NCI-H526 treated with DMSO at 0.1 percent for 48 hours (cell line): ENCODE measurements around the gene NYAP1.
"Not testable (repeated sequence)": the region's sequence is repeated elsewhere in the genome, so short reads cannot be mapped to it uniquely, and the experiment has no call there.

Experiments
- DNase-seq: peaks from one replicate; lab custom pipeline; 2025; lab: John Stamatoyannopoulos, UW

Gene NYAP1

DNA sequence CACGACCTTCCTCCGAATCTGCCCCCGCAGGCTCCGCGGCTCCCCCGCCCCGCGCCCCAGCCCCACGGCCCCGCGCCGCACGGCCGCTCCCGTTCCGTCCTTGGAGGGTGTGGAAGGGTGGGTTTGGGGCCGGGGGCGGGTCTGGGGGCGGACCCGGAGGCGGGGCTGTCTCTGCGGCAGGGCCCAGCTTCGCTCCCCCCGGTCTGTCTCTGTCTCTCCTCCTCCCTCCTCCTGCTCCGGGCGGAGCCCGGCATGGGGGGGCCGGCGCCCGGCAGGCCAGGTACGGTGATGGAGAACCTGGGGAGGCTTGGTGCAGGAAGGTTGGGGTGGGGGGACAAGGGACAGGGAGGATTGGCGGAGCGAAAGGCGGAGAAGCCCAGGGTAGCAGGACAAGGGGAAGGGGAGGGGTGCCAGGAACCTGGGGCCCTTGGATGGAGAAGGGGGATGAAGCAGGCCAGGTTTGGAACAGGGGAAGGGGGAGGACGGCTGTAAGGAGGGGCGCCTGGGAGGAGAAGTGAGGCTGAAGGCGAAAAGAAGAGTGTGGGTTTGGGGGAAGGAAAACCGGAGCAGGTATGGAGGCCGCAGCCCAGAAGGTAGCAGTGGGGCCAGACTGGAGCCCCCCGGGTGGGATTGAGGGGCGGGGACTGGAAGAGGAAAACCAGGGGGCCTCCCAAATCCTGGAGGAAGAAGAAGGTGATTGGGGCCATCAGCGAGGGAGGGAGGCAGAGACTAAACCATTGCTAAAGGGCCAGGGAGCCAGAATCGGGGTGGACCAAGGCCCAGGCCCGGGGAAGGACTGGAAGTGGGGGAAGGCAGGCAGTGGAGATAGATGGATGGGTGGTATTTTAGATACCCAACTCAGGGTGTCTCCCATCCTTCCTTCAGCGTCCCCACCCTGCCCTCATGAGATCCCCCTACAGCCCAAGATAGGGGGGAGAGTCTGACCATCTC is at the start of gene NYAP1:
Gene NYAP1 (plus strand): TSS at position 206 of the 951 bp plus-strand sequence. CDS start 1,385 bp downstream, outside the sequence.
- peak; percentile 20 for DNase-seq

DNA sequence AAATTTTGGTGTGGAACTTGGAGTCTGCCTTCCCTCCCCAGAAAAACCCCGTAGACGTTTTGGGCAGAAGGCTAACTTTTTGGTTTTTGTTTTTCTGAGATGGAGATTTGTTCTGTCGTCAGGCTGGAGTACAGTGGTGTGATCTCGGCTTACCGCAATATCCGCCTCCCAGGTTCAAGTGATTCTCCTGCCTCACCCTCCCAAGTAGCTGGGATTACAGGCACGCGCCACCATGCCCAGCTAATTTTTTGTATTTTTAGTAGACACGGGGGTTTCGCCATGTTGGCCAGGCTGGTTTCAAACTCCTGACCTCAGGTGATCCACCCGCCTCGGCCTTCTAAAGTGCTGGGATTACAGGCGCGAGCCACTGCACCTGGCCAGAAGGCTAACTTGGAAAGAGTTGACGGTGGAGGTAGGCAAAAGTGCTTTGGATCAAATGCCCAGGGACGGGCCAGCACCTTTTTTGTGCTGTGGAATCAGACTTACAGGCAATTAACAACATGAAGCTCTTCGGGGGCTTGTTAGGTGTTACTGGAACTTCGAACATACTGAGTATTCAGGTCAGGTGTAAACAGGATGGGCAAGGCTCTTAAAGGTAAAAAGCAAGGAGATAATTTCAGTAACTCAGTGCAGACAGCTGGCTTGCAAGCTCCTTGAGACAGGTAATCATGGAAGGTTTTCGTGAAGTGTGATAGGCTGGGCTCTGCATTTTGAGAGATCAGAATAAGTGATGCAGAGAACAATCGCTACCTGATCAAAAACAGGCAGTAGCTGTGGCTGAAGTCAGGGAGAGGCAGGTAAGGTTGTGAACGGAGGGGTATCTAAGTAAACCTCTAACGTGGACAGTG is 49.2 kb upstream of the NYAP1 start:
- no peak for DNase-seq

DNA sequence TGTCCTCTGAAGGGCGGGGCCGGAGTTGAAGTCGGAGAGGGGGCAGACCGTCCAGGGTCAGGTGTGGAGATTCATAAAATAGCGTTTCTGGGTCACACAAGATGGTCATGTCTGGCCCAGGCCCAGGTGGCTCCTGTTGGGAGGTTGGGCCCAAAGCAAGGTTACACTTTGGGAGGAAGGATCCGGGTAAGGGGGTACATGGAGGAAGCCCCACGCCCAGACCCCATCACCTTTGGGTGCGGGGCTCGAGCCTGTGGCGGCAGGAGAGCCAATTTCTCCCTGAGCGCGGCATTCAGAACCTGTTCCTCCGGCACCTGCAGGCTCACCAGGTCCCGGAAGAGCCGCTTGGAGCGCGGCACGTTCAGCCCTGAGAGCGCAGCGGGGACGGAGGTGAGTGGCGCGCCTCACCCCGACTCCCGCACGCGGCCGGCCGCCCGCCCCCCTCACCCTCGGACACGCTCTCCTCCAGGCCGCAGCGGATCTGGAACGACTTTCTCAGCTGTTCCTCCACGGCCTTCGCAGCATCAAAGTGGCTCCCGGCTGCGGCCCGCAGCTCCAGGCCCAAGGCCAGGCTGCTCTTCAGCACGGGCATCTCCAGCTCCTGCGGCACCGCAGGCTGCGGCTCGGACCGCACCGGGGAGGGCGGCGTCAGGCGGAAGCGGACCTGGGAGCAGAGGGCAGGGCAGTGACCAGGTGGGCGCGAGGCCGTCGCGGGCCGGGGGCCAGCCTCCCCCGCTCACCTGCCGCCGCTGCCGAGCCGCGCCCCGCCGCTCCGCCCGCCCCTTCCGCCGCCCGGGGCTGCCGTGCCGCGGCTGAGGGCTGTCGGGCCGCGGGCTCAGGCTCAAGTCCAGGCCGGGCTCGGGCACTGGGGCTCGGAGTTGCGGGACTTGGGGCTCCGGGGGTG is 48.1 kb upstream of the NYAP1 start:
- DNase-seq, result no peak

- DNase-seq, result no peak
Observed at GRCh38 chr7:100437150-100438100, 46.3 kb upstream of the NYAP1 start.

DNA sequence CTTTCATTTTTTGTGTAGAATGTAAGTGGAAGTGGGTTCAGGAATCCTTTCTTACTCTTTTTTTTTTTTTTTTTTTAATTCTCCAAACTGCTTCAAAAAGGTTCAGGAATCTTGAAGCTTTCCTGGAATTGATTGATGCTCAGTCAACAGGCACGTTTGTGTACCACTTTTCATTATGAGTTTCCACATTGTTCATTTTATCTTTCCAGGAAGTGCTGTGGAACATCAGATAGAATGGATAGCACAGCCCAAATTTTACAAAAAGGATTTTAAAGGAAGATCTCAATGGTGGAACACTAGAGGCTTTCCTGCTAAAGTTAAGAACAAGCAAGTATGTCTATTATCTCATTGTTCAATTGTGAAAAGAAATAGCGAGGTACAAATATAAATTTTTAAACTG is 45.6 kb upstream of the NYAP1 start:
- DNase-seq, result no peak

DNA sequence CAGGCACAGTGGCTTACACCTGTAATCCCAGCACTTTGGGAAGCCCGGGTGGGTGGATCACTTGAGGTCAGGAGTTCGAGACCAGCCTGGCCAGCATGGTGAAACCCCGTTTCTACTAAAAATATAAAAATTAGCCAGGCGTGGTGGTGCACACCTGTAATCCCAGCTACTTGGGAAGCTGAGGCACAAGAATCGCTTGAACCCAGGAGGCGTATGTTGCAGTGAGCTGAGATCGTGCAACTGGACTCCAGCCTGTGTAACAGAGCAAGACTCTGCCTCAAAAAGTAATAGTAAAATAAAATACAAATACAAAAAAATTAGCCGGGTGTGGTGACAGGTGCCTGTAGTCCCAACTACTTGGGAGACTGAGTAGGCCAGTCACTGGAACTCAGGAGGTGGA is 45.0 kb upstream of the NYAP1 start:
- not testable (repeated sequence) for DNase-seq

- not testable (repeated sequence) for DNase-seq
Observed at GRCh38 chr7:100439244-100439643, 44.5 kb upstream of the NYAP1 start.

DNA sequence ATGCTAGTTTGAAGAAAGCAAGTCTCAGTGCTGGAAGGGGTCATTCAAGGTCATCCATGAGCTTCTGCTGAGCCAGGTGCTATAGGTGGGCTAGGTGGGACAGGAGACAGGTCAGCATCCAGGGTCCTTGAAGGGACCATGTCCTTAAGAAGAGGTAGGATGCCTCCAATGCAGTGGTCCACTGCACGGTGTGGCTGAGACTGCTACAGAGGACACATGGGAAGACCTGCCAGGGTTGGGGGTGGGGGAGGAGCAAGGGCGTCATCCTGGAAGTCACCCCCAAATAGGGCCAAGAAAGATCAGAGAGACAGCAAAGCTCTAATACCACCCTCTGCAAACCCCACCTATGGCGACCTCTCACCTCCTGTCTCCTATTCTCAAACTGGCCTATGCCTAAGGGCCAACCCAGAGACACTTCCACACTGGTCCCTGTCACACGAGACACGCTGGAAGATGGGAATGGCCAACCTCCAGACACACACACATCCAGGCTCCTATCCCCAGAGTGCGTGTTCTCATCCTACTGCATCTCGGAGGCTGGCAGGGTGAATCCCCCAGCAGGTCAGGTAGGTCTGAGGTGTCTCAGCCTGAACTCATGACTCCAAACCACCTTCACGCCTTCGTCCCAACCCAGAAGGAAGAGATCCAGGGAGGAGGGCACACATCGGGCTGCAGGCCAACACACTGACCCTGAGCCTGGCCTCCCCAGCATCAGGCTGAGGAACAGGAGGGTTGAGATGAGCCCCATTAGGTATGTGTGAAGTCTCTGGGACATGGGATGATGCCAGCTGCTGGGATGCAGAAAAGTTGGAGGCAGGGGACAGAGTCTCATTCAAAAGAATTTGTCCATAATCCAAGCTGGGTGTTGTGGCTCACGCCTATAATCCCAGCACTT is 41.8 kb upstream of the NYAP1 start:
- DNase-seq, result no peak

DNA sequence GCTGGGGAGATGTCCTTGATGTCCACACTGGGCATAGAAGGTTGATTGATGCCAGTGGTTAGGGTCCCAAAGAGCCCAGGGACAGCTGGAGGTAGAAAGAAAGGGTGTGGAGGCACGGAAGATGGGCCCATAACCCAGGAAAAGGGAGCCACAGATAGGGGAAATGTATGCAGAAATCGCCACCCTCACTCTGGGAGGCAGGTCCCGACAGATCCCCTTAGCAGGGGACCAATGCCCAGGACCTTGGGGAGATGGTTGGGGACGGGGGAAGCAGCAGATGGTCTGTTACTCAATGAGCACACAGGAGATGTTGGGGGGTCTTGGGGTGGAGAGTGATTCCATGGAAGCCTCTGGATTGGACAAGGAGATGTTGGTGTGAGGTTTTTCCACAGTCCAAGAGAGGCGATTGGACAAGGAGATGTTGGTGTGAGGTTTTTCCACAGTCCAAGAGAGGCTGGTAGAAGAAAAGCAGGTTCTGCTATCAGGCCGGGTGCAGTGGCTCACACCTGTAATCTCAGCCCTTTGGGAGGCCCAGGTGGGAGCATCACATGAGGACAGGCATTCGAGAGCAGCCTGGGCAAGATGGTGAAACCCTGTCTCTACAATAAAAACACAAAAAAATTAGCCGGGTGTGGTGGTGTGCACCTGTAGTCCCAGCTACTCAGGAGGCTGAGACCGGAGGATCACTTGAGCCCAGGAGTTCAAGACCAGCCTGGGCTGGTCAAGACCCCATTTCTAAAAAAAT is 40.5 kb upstream of the NYAP1 start:
- no peak for DNase-seq

DNA sequence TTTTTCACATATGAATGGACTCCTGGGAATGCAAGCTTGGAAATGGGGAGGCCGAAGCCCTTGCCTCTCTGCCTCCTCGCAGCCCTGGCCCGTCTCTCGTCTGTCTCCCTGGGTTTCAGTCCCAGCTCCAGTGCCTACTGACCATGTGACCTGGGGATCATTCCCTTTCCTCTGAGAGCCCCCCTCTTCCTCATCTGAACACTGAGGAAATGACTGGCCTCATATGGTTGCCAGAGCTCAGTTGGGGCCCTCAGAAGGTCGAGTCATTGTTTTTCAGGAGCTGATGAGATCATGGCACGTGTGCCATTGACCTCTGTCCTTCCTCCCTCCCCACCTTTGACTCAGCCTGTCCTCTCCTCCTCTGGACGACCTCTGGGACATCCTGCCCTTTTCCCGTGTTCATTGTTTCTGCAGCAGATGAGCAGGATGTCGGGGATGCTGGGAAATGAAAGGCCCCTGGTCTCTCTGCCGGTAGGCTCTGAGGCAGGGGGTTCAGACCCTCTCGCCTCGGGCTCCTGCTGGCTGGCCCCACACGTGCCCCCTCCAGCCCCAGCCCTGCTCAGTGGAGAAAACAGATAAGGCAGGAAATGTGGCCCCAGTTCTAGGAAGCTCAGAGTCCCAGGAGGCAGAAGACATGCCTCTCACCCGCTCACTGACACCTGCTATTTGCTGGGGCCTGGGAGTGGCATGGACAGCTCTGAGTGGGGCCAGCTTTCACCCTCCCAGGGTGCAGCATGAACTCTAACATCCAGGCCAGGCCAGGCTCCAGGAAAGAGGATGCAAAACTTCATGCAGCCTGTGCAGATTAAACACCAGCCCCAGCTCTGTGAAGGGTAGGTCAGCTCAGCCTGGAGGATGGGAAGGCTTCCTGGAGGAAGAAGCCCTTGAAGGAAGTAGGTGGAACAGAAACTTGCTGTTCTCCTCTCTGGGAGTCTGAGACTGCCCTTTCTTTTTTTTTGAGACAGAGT is 39.1 kb upstream of the NYAP1 start:
- no peak for DNase-seq

- DNase-seq, result no peak
Observed at GRCh38 chr7:100446040-100446439, 37.7 kb upstream of the NYAP1 start.

- not testable (repeated sequence) for DNase-seq
Observed at GRCh38 chr7:100447363-100447762, 36.4 kb upstream of the NYAP1 start.

GRCh38 chr7:100449190-100449795 is 34.4 kb upstream of the NYAP1 start:
- no peak for DNase-seq

- no peak for DNase-seq
Observed at GRCh38 chr7:100452513-100452912, 31.2 kb upstream of the NYAP1 start.

GRCh38 chr7:100453854-100454253 is 29.9 kb upstream of the NYAP1 start:
- not testable (repeated sequence) for DNase-seq

DNA sequence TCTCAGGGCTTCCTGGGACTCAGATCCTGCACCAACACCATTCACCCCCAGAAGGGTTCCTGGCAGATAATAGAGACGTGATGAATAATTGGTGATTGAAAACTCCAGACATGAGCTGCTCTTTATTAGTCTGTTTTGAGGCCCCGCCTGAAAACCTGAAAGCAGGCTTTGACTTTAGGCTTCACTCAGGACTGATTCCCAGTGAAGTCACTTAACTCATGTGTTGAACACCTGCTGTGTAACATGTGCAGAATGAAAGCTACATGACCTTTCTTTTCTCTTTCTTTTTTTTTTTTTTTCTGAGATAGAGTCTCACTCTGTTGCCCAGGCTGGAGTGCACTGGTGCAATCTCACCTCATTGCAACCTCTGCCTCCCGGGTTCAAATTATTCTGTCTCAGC is 28.5 kb upstream of the NYAP1 start:
- no peak for DNase-seq

GRCh38 chr7:100456562-100456961 is 27.2 kb upstream of the NYAP1 start:
- DNase-seq, result no peak
